Measurements from ENCODE around the gene CTNNA2.

DNA sequence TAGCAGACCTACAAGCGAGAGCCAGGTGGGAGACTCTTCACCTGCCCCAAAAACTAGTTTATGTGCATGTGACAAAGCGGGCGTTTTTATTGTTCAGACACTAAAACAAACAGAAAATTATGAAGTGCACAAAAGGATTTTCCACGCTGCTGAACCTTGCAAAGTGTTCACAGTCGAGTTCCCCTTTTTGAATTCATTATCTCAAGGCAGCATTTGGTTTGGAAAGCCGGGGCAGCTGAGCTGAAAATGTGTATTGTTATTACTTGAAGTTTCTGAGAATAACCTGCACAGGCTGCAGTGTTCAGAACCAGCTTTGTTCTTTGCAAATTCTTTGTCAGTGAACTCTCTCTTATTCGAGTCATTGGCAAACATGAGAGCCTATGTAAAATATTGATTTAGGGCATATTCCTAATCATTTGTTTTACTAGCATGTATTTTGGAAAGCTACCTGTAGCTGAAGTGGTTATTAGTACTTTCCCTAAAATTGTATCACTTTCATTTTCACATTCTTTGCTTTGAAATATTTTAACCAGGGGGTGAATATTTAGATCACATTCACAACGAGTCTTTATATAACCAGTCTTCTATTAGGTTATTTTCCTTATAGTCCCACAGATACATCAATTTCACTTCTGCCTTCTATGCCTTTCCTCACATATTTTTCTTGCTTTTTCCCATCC is 732.2 kb downstream of the CTNNA2 start:
- TF ChIP-seq RFX5 (IDR thresholded peaks at IDR 0.05; ENCODE audit: borderline replicate concordance, low read depth, low read length), result no peak
- TF ChIP-seq, protein P1, sequence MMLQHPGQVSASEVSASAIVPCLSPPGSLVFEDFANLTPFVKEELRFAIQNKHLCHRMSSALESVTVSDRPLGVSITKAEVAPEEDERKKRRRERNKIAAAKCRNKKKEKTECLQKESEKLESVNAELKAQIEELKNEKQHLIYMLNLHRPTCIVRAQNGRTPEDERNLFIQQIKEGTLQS (IDR thresholded peaks at IDR 0.05; ENCODE audit: insufficient read depth, low read depth, low read length), result no peak

Measured in H1 (cell line).